Stomach smooth muscle (tissue), 2 donors: ENCODE data around the gene ZNF655.

Source experiments
- H3K27ac ChIP-seq: one replicate; pipeline ENCODE4 v1.7.0; 2013; ENCODE audit warnings: mild to moderate bottlenecking, low read length, inconsistent platforms
- H3K27me3 ChIP-seq, 2 donors: one replicate each; pipeline ENCODE4 v1.7.0; 2013; ENCODE audit warnings: low read length in 2 of 2; ENCODE audit not compliant: insufficient read depth in 2 of 2, control insufficient read depth in 1 of 2
- H3K36me3 ChIP-seq, 2 donors: one replicate each; pipeline ENCODE4 v1.7.0; 2013; ENCODE audit warnings: low read length in 2 of 2; ENCODE audit not compliant: control insufficient read depth in 2 of 2, insufficient read depth in 2 of 2
- H3K4me1 ChIP-seq: one replicate; pipeline ENCODE4 v1.7.0; 2013; ENCODE audit warnings: low read length; ENCODE audit not compliant: control insufficient read depth, insufficient read depth
- H3K4me3 ChIP-seq, 2 donors: one replicate each; pipeline ENCODE4 v1.7.0; 2013; ENCODE audit warnings: low read length in 2 of 2
- H3K9ac ChIP-seq, 2 donors: one replicate each; pipeline ENCODE4 v1.7.0; 2013; ENCODE audit warnings: low read length in 2 of 2, mild to moderate bottlenecking in 1 of 2
- H3K9me3 ChIP-seq, 2 donors: one replicate each; pipeline ENCODE4 v1.7.0; 2013; ENCODE audit warnings: low read length in 2 of 2; ENCODE audit not compliant: control insufficient read depth in 2 of 2
- donor health status: healthy.
- donor health status: Pancreatic carcinoma.

The ZNF655 gene

GRCh38 chr7:99606531-99606930 lies 48.1 kb downstream of the ZNF655 start:
- no peak overlapping the region for H3K9ac ChIP-seq
- H3K27ac ChIP-seq: no peak overlapping the region
- no peaks in the 10 kb centered on the region for H3K27me3 ChIP-seq
- H3K4me3 ChIP-seq: no peak overlapping the region
- H3K36me3 ChIP-seq: no peaks in the 10 kb centered on the region
- no peaks in the 10 kb centered on the region for H3K4me1 ChIP-seq
- no peaks in the 10 kb centered on the region for H3K9me3 ChIP-seq

- H3K36me3 ChIP-seq: no peaks in the 10 kb centered on the region
- no peak overlapping the region for H3K9ac ChIP-seq
- H3K9me3 ChIP-seq: no peaks in the 10 kb centered on the region
- H3K4me1 ChIP-seq: no peaks in the 10 kb centered on the region
- no peak overlapping the region for H3K4me3 ChIP-seq
- H3K27ac ChIP-seq: no peak overlapping the region
- no peaks in the 10 kb centered on the region for H3K27me3 ChIP-seq
Measured at GRCh38 chr7:99607548-99607947, 49.1 kb downstream of the ZNF655 start.

- Histone ChIP-seq H3K9me3 (no peaks in the 10 kb centered on the region), H3K4me1 (peaks cover 8% of the 10 kb centered on the region), H3K27me3 (no peaks in the 10 kb centered on the region), H3K27ac (no peak overlapping the region), H3K9ac (no peak overlapping the region), H3K4me3 (no peak overlapping the region), H3K36me3 (peaks cover 4 to 8% of the 10 kb centered on the region in 2 donors)
Measured at GRCh38 chr7:99614495-99614894, 56.1 kb downstream of the ZNF655 start.

- H3K9me3 ChIP-seq: no peaks in the 10 kb centered on the region
- H3K4me1 ChIP-seq: peaks cover 8% of the 10 kb centered on the region
- H3K27me3 ChIP-seq: no peaks in the 10 kb centered on the region
- H3K27ac ChIP-seq: peak overlapping the region; percentile 78
- peak overlapping the region; percentile 96 to 99 for H3K4me3 ChIP-seq
- H3K9ac ChIP-seq: peak overlapping the region; percentile 92 to 93
- H3K36me3 ChIP-seq: peaks cover 15 to 18% of the 10 kb centered on the region in 2 donors
Measured at GRCh38 chr7:99615989-99616358, 57.5 kb downstream of the ZNF655 start.

GRCh38 chr7:99616359-99617191 lies 58.1 kb downstream of the ZNF655 start, which contains the start of gene ZSCAN25:
Gene ZSCAN25, plus strand, starts transcription at chr7:99616946. Its CDS starts 2,661 bp downstream, at chr7:99619607.
- Histone ChIP-seq H3K36me3 (peaks cover 21 to 24% of the 10 kb centered on the region in 2 donors), H3K9ac (peak within 1 kb of the TSS; percentile 92 to 93), H3K4me3 (peak within 1 kb of the TSS; percentile 96 to 99), H3K27ac (peak within 1 kb of the TSS; percentile 78), H3K4me1 (peaks cover 8% of the 10 kb centered on the region), H3K9me3 (no peaks in the 10 kb centered on the region), H3K27me3 (no peaks in the 10 kb centered on the region)

- peak overlapping the region; percentile 78 for H3K27ac ChIP-seq
- peak overlapping the region; percentile 92 to 93 for H3K9ac ChIP-seq
- H3K9me3 ChIP-seq: no peaks in the 10 kb centered on the region
- peak overlapping the region; percentile 96 to 99 for H3K4me3 ChIP-seq
- H3K36me3 ChIP-seq: peaks cover 24 to 28% of the 10 kb centered on the region in 2 donors
- H3K4me1 ChIP-seq: peaks cover 8% of the 10 kb centered on the region
- H3K27me3 ChIP-seq: no peaks in the 10 kb centered on the region
Measured at GRCh38 chr7:99617192-99617781, 58.8 kb downstream of the ZNF655 start.

GRCh38 chr7:99618726-99619125 lies 60.3 kb downstream of the ZNF655 start:
- no peaks in the 10 kb centered on the region for H3K9me3 ChIP-seq
- no peak overlapping the region for H3K9ac ChIP-seq
- peaks cover 8% of the 10 kb centered on the region for H3K4me1 ChIP-seq
- H3K27ac ChIP-seq: no peak overlapping the region
- peaks cover 38 to 42% of the 10 kb centered on the region in 2 donors for H3K36me3 ChIP-seq
- H3K4me3 ChIP-seq: no peak overlapping the region
- H3K27me3 ChIP-seq: no peaks in the 10 kb centered on the region

GRCh38 chr7:99619571-99620130 lies 61.2 kb downstream of the ZNF655 start:
- peaks cover 8% of the 10 kb centered on the region for H3K4me1 ChIP-seq
- H3K9ac ChIP-seq: no peak overlapping the region
- peaks cover 47 to 51% of the 10 kb centered on the region in 2 donors for H3K36me3 ChIP-seq

GRCh38 chr7:99621271-99621670 lies 62.8 kb downstream of the ZNF655 start:
- Histone ChIP-seq H3K4me3 (no peak overlapping the region), H3K27me3 (no peaks in the 10 kb centered on the region), H3K4me1 (peaks cover 8% of the 10 kb centered on the region), H3K9me3 (no peaks in the 10 kb centered on the region), H3K27ac (no peak overlapping the region), H3K36me3 (peaks cover 63% of the 10 kb centered on the region in 2 donors), H3K9ac (no peak overlapping the region)

More at GRCh38 chr7:99619571-99620130, 61.2 kb downstream of the ZNF655 start:
- Histone ChIP-seq H3K27ac (no peak overlapping the region), H3K9me3 (no peaks in the 10 kb centered on the region), H3K27me3 (no peaks in the 10 kb centered on the region), H3K4me3 (no peak overlapping the region)

GRCh38 chr7:99622596-99622995 lies 64.2 kb downstream of the ZNF655 start:
- no peaks in the 10 kb centered on the region for H3K9me3 ChIP-seq
- peaks cover 73 to 74% of the 10 kb centered on the region in 2 donors for H3K36me3 ChIP-seq
- H3K27me3 ChIP-seq: no peaks in the 10 kb centered on the region
- no peak overlapping the region for H3K4me3 ChIP-seq
- peaks cover 4% of the 10 kb centered on the region for H3K4me1 ChIP-seq
- no peak overlapping the region for H3K27ac ChIP-seq
- no peak overlapping the region for H3K9ac ChIP-seq
